Measurements from ENCODE around the gene LRRC19.

LRRC19 gene

DNA sequence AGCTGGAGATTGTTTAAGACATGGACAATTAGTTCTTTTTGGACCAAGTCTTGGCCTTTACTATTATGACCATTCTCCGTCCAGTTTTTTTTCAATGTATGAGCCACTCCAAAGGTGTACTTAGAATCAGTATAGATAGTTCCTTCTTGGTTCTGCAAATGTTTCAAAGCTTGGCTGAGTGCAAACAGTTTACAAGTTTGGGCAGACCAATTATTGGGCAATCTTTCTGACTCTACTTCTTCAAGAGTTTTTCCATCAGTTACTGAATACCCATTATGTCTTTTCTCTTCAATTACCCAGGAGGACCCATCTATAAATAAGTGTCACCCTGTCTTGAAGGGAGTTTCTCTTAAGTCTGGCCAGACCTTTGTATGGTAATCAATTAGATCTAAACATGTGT lies 33.8 kb downstream of the LRRC19 start:
- TF ChIP-seq CTCF (IDR thresholded peaks at IDR 0.05): no peak
- Histone ChIP-seq H2AFZ (no peak overlapping the region), H3K4me1 (no peaks in the 10 kb centered on the region), H3K36me3 (ENCODE audit: control insufficient read depth, insufficient read depth, low read length) (no peaks in the 10 kb centered on the region), H3K79me2 (peaks cover 10% of the 10 kb centered on the region), H3K27ac (no peak overlapping the region), H3K9me3 (ENCODE audit: control insufficient read depth, low read length) (no peaks in the 10 kb centered on the region), H3K27me3 (ENCODE audit: control insufficient read depth, insufficient read depth, low read length) (no peaks in the 10 kb centered on the region), H3K9ac (no peak overlapping the region), H3K4me2 (ENCODE audit: low read length) (no peak overlapping the region), H3K4me3 (ENCODE audit: low read depth, low read length) (no peak overlapping the region)

DNA sequence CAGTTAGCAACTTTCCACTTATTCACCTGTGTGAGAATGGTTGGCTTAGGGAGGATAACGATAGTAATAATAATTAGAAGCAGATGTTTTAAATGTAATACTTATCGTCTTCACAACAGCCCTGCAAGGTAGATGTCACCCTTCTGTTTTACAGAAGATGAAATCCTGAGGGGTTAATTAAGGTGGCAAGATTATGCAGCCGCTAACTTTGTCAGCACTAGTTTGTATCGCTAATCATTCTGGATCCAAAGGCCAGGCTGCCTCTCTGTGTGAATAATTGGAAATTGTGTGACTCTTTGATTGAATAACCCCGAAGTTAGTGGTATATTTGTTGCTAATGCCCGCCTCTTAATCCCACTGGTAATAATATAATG lies 48.6 kb downstream of the LRRC19 start:
- Histone ChIP-seq H3K27ac (peak overlapping the region; percentile 72), H2AFZ (peak overlapping the region; percentile 95), H3K27me3 (ENCODE audit: control insufficient read depth, insufficient read depth, low read length) (no peaks in the 10 kb centered on the region), H3K4me3 (ENCODE audit: low read depth, low read length) (peak overlapping the region; percentile 88), H3K36me3 (ENCODE audit: control insufficient read depth, insufficient read depth, low read length) (no peaks in the 10 kb centered on the region), H3K79me2 (peaks cover 4% of the 10 kb centered on the region), H3K4me2 (ENCODE audit: low read length) (peak overlapping the region; percentile 85), H3K9me3 (ENCODE audit: control insufficient read depth, low read length) (no peaks in the 10 kb centered on the region), H3K9ac (peak overlapping the region; percentile 76), H3K4me1 (no peaks in the 10 kb centered on the region)
- no peak for TF ChIP-seq CTCF (IDR thresholded peaks at IDR 0.05)

GRCh38 chr9:26955921-26956859 lies 49.3 kb downstream of the LRRC19 start, which contains the start of gene IFT74:
Gene IFT74, plus strand, starts transcription at chr9:26956412. Its CDS starts 5,556 bp downstream, at chr9:26961968.
- Histone ChIP-seq H3K27ac (peak within 1 kb of the TSS; percentile 72), H3K9ac (peak within 1 kb of the TSS; percentile 76), H3K9me3 (ENCODE audit: control insufficient read depth, low read length) (no peaks in the 10 kb centered on the region), H2AFZ (peak within 1 kb of the TSS; percentile 95), H3K4me2 (ENCODE audit: low read length) (peak within 1 kb of the TSS; percentile 85), H3K4me1 (no peaks in the 10 kb centered on the region), H3K27me3 (ENCODE audit: control insufficient read depth, insufficient read depth, low read length) (no peaks in the 10 kb centered on the region), H3K36me3 (ENCODE audit: control insufficient read depth, insufficient read depth, low read length) (no peaks in the 10 kb centered on the region), H3K4me3 (ENCODE audit: low read depth, low read length) (peak within 1 kb of the TSS; percentile 88), H3K79me2 (peaks cover 4% of the 10 kb centered on the region)
- no peak for TF ChIP-seq CTCF (IDR thresholded peaks at IDR 0.05)

DNA sequence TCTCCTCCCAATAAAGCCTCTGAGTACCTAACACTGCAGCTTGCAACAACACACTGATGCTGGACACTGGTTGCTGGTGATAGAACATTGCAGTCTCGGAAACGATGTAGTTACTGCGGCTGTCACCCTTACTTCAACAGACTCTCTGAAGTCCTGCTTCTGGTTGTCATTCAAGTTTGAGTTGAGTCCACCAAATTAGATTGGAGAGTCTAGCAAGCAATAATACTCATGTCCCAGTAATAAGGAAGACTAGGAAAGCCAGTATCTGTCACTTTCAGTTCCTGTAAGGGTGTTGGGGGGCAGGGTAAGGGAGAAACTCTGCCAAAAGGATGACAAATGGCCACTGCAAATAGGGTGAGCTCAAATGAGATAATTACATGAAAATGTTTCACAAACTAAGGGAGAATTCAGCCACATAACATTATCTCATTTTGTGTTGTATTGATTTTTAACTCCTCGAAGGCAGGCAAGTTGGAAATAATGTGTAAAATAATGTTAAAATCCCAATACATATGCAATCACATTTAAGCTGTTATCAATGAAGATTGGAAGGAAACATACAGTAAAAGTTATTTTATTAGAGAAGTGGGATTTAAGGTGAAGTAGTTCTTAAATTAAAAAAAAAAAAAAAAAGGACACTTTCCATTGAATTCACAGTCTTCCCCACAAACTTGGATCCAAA lies 50.1 kb downstream of the LRRC19 start:
- H3K4me3 ChIP-seq (ENCODE audit: low read depth, low read length): peak overlapping the region; percentile 88
- TF ChIP-seq CTCF (IDR thresholded peaks at IDR 0.05): no peak
- no peaks in the 10 kb centered on the region for H3K9me3 ChIP-seq (ENCODE audit: control insufficient read depth, low read length)
- no peaks in the 10 kb centered on the region for H3K27me3 ChIP-seq (ENCODE audit: control insufficient read depth, insufficient read depth, low read length)
- H3K79me2 ChIP-seq: peaks cover 4% of the 10 kb centered on the region
- H3K36me3 ChIP-seq (ENCODE audit: control insufficient read depth, insufficient read depth, low read length): no peaks in the 10 kb centered on the region
- H2AFZ ChIP-seq: peak overlapping the region; percentile 95
- H3K4me1 ChIP-seq: no peaks in the 10 kb centered on the region
- peak overlapping the region; percentile 72 for H3K27ac ChIP-seq
- peak overlapping the region; percentile 85 for H3K4me2 ChIP-seq (ENCODE audit: low read length)
- H3K9ac ChIP-seq: no peak overlapping the region
